Stimulated activated CD4-positive, alpha-beta T cell treated with anti-CD3 and anti-CD28 coated beads, TNF-alpha, amount 100 ng/mL, for 1 hour (primary cell): ENCODE measurements around the gene ARHGAP24.
"Not testable (repeated sequence)": the region's sequence is repeated elsewhere in the genome, so short reads cannot be mapped to it uniquely, and the experiment has no call there.

Experiments
- DNase-seq, 3 donors: peaks; one replicate each; pipeline ENCODE4 v3.0.0-alpha.2; 2020; ENCODE audit warnings: low read depth in 3 of 3, low spot score in 1 of 3

The ARHGAP24 gene

GRCh38 chr4:85993641-85994040 lies 518.7 kb downstream of the ARHGAP24 start:
- no peak for DNase-seq

- DNase-seq: no peak
Observed at GRCh38 chr4:85994576-85994975, 519.6 kb downstream of the ARHGAP24 start.

- DNase-seq: no peak
Observed at GRCh38 chr4:85995361-85995760, 520.4 kb downstream of the ARHGAP24 start.

- no peak for DNase-seq
Observed at GRCh38 chr4:86001591-86001990, 526.6 kb downstream of the ARHGAP24 start.

- DNase-seq: no peak
Observed at GRCh38 chr4:86004030-86004429, 529.1 kb downstream of the ARHGAP24 start.

- no peak for DNase-seq
Observed at GRCh38 chr4:86006057-86006456, 531.1 kb downstream of the ARHGAP24 start.

- no peak for DNase-seq
Observed at GRCh38 chr4:86007042-86007441, 532.1 kb downstream of the ARHGAP24 start.

- no peak for DNase-seq
Observed at GRCh38 chr4:86011117-86011516, 536.2 kb downstream of the ARHGAP24 start.

GRCh38 chr4:86013621-86014020 lies 538.7 kb downstream of the ARHGAP24 start:
- no peak for DNase-seq

GRCh38 chr4:86014599-86014998 lies 539.6 kb downstream of the ARHGAP24 start:
- no peak for DNase-seq

GRCh38 chr4:86015412-86016350 lies 540.7 kb downstream of the ARHGAP24 start:
- no peak for DNase-seq

GRCh38 chr4:86019362-86019761 lies 544.4 kb downstream of the ARHGAP24 start:
- DNase-seq: no peak

- DNase-seq: no peak
Observed at GRCh38 chr4:86019906-86020305, 545.0 kb downstream of the ARHGAP24 start.

- not testable (repeated sequence) for DNase-seq
Observed at GRCh38 chr4:86021671-86022070, 546.7 kb downstream of the ARHGAP24 start.

GRCh38 chr4:86026720-86027119 lies 551.8 kb downstream of the ARHGAP24 start:
- no peak for DNase-seq

- DNase-seq: no peak
Observed at GRCh38 chr4:86031927-86032326, 557.0 kb downstream of the ARHGAP24 start.

GRCh38 chr4:86032476-86033022 lies 557.6 kb downstream of the ARHGAP24 start:
- no peak for DNase-seq

- DNase-seq: no peak
Observed at GRCh38 chr4:86033171-86033570, 558.2 kb downstream of the ARHGAP24 start.

GRCh38 chr4:86034616-86035015 lies 559.7 kb downstream of the ARHGAP24 start:
- DNase-seq: no peak

GRCh38 chr4:86035688-86036087 lies 560.7 kb downstream of the ARHGAP24 start:
- no peak for DNase-seq

- no peak for DNase-seq
Observed at GRCh38 chr4:86036736-86037135, 561.8 kb downstream of the ARHGAP24 start.

- DNase-seq: no peak
Observed at GRCh38 chr4:86038037-86038436, 563.1 kb downstream of the ARHGAP24 start.
